HG03139 (cell line): Measurements from ENCODE around the gene IFT27.

ENCODE experiments used
- ATAC-seq: cut with Tn5 transposase; IDR thresholded peaks from one replicate; pipeline ENCODE4 v1.9.1; 2021; ENCODE audit not compliant: unreplicated experiment

IFT27 gene

DNA sequence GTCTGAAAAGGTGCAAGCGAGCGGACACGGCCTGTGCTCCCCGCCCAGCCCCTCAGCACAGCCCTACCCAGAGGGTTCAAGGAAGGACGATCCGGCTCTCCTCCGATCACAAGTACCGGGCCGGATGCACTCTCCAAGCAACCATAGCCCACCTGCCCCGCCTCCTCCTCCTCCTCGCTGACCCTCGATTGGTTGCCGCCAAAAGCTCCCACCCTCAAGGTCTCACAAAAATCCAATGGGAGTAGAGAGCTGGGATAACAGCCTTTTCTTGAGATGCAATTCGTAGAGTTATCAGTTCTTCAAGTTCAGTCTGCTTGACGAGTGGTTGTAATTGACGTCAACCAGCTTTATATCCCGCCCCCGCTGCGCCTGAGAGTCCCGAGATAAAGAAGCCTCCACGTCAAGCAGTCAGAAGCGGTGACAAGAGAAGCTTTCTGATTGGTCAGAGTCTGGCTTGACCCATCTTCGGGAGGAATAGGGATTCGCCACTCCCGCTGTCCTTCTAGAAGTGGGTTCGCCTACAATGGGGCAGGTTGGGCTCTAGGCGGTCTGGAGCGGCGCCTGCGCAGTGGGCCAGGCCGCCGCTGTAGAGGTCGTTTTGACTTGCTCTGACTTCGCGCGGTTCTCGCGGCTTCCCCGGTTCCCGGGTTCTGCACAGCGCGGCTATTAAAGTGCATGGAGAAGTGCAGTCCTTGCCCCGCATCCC lies at the start of gene IFT27:
IFT27 (minus strand) TSS at position 156 of the 706 bp plus-strand sequence. CDS start 412 bp downstream, outside the sequence.
- ATAC-seq = peak; percentile 89

DNA sequence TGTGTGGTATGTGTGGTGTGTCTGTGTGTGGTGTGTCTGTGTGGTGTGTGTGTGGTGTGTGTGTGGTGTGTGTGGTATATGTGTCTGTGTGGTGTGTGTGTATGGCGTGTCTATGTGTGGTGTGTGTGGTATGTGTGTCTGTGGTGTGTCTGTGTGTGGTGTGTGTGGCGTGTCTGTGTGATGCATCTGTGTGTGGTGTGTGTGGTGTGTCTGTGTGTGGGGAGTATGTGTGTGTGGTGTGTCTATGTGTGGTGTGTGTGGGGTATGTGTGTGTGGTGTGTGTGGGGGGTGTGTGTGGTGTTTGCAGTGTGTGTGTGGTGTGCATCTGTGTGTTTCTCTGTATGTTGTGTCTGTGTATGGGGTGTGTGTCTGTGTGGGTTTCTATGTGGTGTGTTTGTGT lies 48.7 kb upstream of the IFT27 start:
- no peak for ATAC-seq

DNA sequence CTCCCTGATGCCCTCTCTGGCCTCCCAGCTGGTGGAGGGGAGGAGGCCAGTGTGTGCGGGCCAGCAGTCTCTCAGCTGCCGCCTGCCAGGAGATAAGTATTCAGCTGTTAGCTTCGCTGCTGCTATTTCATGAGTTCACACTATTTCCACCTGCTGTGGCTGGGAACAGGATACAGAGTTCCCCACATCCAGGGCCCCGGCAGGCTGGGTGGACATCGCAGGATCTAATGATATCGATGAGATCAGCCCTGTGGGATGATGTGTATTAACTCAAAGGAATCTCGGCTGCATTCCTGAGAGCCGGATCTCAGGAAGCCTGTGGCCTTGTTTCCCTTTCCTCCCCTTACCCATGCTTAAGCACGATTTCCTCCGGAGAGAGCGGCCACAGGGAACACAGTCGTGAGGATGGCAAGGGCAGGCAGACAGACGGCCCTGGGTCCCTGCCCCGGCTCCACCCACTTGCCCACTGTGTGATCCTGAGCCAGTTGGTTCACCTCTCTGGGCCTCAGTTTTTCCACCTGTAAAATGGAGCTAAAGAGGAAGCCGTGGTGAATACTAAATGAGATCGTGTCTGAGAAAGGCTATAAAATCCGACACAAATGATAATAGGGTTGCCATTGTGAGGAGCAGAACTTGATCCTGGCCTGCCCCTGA lies 47.4 kb upstream of the IFT27 start:
- ATAC-seq = no peak

DNA sequence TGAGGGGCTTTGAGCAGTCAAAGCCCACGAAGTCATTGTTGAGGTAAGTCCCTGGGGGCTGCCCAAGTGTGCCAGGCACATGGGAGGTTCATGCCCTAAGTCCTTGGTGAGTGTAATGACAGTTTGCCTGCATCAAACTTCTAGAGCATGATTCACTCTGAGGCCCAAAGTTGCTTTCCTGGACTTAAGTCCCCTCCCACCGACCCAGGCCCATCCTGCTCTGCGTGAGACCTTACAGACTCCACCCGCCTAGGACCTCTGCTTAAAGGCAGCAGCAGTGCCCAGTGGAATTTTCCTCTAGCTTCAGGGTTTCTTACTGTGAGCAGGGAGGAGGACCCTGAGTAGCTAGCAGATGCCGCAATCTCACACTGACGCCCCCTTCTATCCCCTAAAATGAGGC lies 46.7 kb upstream of the IFT27 start:
- ATAC-seq = no peak

DNA sequence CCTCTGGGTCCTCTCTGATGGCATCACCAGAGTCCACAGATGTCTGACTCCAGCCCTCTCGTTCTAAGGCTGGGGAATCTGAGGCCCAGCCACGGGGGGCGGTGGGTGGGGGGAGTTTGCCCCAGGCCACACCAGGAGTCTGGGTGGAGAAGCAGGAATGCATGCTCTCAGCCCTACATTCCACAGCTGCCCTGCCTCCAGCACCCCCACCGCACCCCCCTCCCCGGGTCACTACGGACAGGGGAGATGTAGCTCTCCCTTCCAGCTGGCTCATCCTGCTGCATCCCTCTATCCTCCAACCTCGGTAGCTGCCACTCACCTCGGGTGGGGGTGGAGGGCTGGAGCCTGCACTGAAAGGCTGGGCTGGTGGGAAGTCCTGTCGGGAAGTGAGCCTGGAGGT lies 43.2 kb upstream of the IFT27 start:
- ATAC-seq = no peak

DNA sequence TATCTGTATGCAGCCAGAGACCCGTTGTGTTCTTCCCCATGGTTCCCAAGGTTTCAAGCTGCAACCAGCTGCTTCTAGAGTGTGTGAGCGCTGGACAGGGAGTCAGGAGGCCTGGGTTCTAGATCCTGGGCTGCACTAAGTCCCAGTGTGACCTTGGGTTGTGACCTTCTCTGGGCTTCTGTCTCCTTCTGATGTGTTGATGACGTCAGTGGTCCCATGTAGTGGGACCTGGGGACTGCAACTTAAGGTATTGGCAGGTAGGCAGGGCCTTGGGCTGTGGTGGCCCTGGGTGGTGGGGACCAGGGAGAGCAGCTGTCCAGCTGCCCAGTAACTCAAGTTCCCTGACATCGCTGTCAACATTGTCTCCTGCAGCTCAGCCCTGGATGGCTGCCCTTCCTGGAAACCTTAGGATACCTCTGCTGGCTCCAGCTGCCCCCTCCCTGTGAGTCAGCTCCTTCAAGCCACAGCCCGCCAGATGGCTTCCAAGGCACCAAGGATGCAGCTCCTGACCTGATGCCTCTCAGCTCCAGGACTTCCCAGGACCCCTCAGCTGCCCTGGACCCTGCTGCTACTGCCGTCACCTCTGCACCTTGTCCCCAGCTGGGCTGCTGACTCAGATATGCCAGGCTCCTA lies 42.2 kb upstream of the IFT27 start:
- ATAC-seq = no peak

- no peak for ATAC-seq
Observed at GRCh38 chr22:36817525-36817848, 41.6 kb upstream of the IFT27 start.

- no peak for ATAC-seq
Observed at GRCh38 chr22:36816636-36817524, 41.0 kb upstream of the IFT27 start, which contains the start of gene PVALB. PVALB (minus strand) TSS chr22:36817035; CDS start chr22:36817005, 30 bp downstream.

DNA sequence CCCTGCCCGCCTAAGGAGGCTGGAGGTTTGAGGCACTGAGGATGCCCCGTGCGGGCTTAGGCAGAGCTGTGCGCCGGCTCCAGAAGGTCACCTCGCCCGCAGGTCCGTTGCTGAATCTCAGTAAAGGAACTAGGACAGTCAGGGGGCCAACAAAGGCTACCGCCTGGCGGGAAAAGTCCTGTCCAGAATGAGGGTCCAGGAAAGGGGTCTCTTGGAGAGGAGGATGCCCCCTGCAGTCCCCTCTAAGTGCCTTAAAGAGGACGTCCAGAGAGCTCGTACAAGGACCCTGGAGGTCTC lies 40.4 kb upstream of the IFT27 start:
- no peak for ATAC-seq

GRCh38 chr22:36815558-36816338 lies 39.8 kb upstream of the IFT27 start:
- ATAC-seq = no peak

- ATAC-seq = no peak
Observed at GRCh38 chr22:36814801-36815200, 38.9 kb upstream of the IFT27 start.

GRCh38 chr22:36811094-36811800 lies 35.3 kb upstream of the IFT27 start:
- ATAC-seq = no peak

GRCh38 chr22:36809351-36809750 lies 33.4 kb upstream of the IFT27 start:
- ATAC-seq = no peak

DNA sequence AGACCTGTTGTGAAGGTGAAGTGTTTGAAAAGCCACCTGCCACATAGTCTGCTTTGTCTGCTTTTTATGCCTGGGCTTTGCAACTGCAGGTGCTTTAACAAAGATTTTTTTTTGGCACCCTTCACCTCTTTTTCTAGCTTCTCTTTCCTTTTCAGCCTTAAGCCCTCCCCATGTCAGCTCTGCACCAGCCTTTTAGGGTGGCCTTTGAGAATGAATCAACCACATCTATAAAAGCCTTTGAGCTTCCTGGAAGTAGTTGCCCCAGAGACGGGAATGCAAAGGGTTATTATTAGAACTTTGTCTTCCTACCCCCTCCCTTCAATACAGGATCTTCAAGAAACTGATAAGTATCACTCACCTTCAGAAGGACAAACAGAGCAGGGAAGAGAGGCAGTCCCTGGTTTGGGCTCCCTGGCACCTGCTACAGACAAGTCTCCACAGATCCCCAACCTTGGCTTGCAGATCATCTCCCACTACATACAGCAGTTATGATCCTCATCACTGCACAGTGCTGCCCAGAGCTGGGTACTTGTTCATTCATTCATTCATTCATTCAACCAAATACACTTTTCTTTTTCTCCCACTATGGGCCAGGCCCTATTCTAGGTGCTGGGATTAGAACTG lies 32.9 kb upstream of the IFT27 start:
- no peak for ATAC-seq

DNA sequence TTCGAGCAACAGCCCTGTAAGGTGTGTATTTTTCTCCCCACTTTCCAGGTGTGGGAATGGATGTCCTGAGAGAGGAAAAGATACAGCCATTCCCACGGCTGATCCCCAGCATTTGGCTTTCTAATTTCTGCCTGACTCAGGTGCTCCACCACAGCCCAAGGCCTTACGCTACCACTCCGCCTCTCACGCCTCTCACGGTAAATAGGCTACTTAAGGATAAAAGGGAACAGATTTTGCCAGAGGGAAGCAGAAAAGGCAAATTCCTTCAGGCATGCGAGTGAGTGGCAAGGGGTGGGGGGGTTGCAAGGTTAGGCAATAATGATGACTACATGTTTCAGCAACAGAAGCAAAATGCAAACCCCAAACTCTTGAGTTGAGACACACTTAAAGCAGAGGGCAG lies 31.7 kb upstream of the IFT27 start:
- no peak for ATAC-seq

- ATAC-seq = no peak
Observed at GRCh38 chr22:36806835-36807234, 30.9 kb upstream of the IFT27 start.

DNA sequence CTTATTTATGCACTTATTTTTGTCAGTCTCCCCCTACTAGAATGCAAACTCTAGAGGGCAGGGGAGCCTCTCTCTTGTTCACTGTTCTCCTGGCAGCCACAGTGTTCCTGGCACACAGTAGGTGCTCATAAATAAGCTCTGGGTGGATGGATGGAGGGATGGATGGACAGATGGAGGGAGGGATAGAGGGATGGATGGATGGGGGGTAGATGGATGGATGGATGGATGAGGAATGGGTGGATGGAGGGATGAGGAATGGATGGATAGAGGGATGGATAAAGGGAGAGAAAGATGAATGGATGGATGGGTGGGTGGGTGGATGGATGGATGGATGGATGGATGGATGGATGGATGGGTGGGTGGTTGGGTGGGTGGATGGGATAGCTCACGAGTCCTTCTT lies 27.4 kb upstream of the IFT27 start:
- no peak for ATAC-seq

GRCh38 chr22:36798674-36799066 lies 22.8 kb upstream of the IFT27 start:
- ATAC-seq = no peak

GRCh38 chr22:36797911-36798673 lies 22.2 kb upstream of the IFT27 start:
- ATAC-seq = no peak
